PC-3 (cell line): ENCODE data around the gene AGTPBP1. TPM values are rescaled to one million over a fixed set of nuclear protein-coding genes. Genes with fewer than 3 reads are reported as not detected.

ENCODE experiments used
- ATAC-seq: fragments of 200-7000 bp; cut with Tn5 transposase; 2 replicates; pipeline ENCODE4 v1.9.1; 2020; ENCODE audit warnings: mild to moderate bottlenecking, moderate library complexity
- BruUV-seq: library from RNA; stranded (reverse); fragments of 400-500 nt; replicated peaks from 2 replicates; lab custom pipeline; 2021; lab: Mats Ljungman, UMichigan
- CTCF ChIA-PET: fragments of 300-600 bp; sonication (Branson Sonifier 250); formaldehyde crosslinking; loops from one replicate; lab custom pipeline; 2022; ENCODE audit warnings: antibody characterized with exemption; lab: Charles Lee
- POLR2A ChIA-PET: fragments of 300-600 bp; sonication (Branson Sonifier 250); formaldehyde crosslinking; loops from one replicate; lab custom pipeline; 2022; ENCODE audit warnings: antibody characterized with exemption; ENCODE audit not compliant: unreplicated experiment; lab: Charles Lee
- DNase-seq: peaks from one replicate; pipeline ENCODE4 v3.0.0-alpha.2; 2015
- H2AFZ ChIP-seq: fragments of 300-600 bp; sonication (generic); 2 replicates; pipeline ENCODE4 v1.6.0; 2016; ENCODE audit warnings: antibody characterized with exemption, low read length
- H3F3A ChIP-seq: fragments of 300-600 bp; sonication (generic); one replicate; pipeline ENCODE4 v1.6.0; 2017; ENCODE audit warnings: antibody characterized with exemption, low read length, control low read depth, mild to moderate bottlenecking; ENCODE audit not compliant: unreplicated experiment
- H3K27ac ChIP-seq: fragments of 300-600 bp; sonication (generic); 2 replicates; pipeline ENCODE4 v1.5.1; 2016; ENCODE audit warnings: mild to moderate bottlenecking, low read length
- H3K27me3 ChIP-seq: fragments of 300-600 bp; sonication (generic); 2 replicates; pipeline ENCODE4 v1.6.1; 2016; ENCODE audit warnings: low read length, mixed read lengths
- H3K36me3 ChIP-seq: fragments of 300-600 bp; sonication (generic); 2 replicates; pipeline ENCODE4 v1.6.1; 2016; ENCODE audit warnings: low read depth, mixed run types, low read length, mixed read lengths
- H3K4me1 ChIP-seq: fragments of 300-600 bp; sonication (generic); 2 replicates; pipeline ENCODE4 v1.5.1; 2016; ENCODE audit warnings: low read length; ENCODE audit not compliant: insufficient read depth
- H3K4me2 ChIP-seq: fragments of 300-600 bp; sonication (generic); 2 replicates; pipeline ENCODE4 v1.6.0; 2016; ENCODE audit warnings: low read length
- H3K4me3 ChIP-seq: fragments of 300-600 bp; sonication (generic); 2 replicates; pipeline ENCODE4 v1.5.1; 2016; ENCODE audit warnings: mild to moderate bottlenecking, low read length, mixed read lengths
- H3K79me2 ChIP-seq: fragments of 300-600 bp; sonication (generic); 2 replicates; pipeline ENCODE4 v1.6.1; 2017; ENCODE audit warnings: low read length, mixed read lengths
- H3K9ac ChIP-seq: fragments of 300-600 bp; sonication (generic); 2 replicates; pipeline ENCODE4 v1.6.0; 2016; ENCODE audit warnings: mild to moderate bottlenecking, low read length
- H3K9me2 ChIP-seq: fragments of 300-600 bp; sonication (generic); replicated peaks from 2 replicates; pipeline ENCODE4 v1.6.1; 2016; ENCODE audit warnings: mixed run types, low read length, mixed read lengths
- H3K9me3 ChIP-seq: fragments of 300-600 bp; sonication (generic); 2 replicates; pipeline ENCODE4 v1.6.1; 2016; ENCODE audit warnings: low read length, mixed read lengths
- H4K20me1 ChIP-seq: fragments of 300-600 bp; sonication (generic); 2 replicates; pipeline ENCODE4 v1.6.1; 2016; ENCODE audit warnings: low read length, mixed read lengths
- EZH2 ChIP-seq: fragments of 300-600 bp; sonication (generic); IDR thresholded peaks from one replicate; pipeline ENCODE4 v1.6.1; 2017; ENCODE audit warnings: antibody characterized with exemption, mild to moderate bottlenecking, low read length; ENCODE audit not compliant: unreplicated experiment
- EZH2phosphoT487 ChIP-seq: fragments of 300-600 bp; sonication (generic); IDR thresholded peaks from 2 replicates; pipeline ENCODE4 v1.6.1; 2018; ENCODE audit warnings: mild to moderate bottlenecking, antibody characterized with exemption, low read length, borderline replicate concordance
- intact Hi-C: fragments of 100-400 bp; cut with micrococcal nuclease; formaldehyde crosslinking; loops from 2 replicates; pipeline ENCODE4 v1.9.0; 2023
- total RNA-seq: library from RNA; depleted of rRNA; stranded (reverse); fragments of >200 nt; gene quantifications from 2 replicates; pipeline ENCODE4 v1.2.3, GENCODE V29; 2014
- TF ChIP-seq, protein P1 (sequence below): fragments of 300-600 bp; sonication (generic); conservative IDR thresholded peaks from 2 replicates; pipeline ENCODE4 v1.5.1; 2017; ENCODE audit warnings: antibody characterized with exemption, low read depth, mild to moderate bottlenecking, low read length

AGTPBP1 gene
- total RNA-seq, 1 experiment from 2014 or later: 6.0 TPM

DNA sequence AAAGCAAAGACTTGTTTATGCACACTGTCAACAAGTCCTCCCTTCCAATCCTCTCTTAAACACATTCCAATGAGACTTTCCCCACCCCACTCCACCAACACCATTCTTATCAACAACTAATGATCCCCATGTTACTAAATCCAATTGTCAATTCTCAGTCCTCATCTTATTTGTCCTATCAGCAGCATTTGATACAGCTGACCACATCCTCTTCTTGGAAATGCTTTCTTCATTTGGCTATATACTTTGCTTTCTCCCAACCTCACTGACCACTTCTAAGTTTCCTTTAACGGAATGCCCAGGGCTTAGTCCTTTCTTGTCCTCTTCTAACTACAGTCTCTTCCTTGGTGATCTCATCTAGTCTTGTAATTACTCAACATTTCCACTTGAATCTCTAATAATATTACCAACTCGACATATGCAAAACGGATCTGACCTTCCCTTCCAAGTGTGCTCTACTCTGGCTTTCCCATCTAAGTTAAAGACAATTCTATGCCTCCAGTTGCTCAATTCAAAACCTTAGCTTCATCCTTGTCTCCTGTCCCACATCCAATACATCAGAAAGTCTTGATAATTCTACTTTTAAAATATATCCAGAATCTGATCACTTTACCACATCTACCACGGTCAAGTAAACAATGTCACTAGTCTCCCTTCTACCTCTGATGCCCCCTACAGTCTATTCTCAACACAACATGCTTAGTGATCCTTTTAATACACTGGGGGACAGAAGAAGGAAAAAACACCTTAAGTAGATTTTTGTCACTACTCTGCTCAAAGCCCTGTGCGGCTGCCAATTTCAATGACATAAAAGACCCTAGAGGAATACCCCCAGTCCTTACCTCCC lies 25.5 kb downstream of the AGTPBP1 start:
- H3K9me3 ChIP-seq: no peaks in the 10 kb centered on the region
- no peaks in the 10 kb centered on the region for H4K20me1 ChIP-seq
- no peaks in the 10 kb centered on the region for H3F3A ChIP-seq
- H3K27me3 ChIP-seq: no peaks in the 10 kb centered on the region
- no peak for TF ChIP-seq EZH2phosphoT487
- TF ChIP-seq, protein P1, sequence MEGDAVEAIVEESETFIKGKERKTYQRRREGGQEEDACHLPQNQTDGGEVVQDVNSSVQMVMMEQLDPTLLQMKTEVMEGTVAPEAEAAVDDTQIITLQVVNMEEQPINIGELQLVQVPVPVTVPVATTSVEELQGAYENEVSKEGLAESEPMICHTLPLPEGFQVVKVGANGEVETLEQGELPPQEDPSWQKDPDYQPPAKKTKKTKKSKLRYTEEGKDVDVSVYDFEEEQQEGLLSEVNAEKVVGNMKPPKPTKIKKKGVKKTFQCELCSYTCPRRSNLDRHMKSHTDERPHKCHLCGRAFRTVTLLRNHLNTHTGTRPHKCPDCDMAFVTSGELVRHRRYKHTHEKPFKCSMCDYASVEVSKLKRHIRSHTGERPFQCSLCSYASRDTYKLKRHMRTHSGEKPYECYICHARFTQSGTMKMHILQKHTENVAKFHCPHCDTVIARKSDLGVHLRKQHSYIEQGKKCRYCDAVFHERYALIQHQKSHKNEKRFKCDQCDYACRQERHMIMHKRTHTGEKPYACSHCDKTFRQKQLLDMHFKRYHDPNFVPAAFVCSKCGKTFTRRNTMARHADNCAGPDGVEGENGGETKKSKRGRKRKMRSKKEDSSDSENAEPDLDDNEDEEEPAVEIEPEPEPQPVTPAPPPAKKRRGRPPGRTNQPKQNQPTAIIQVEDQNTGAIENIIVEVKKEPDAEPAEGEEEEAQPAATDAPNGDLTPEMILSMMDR: no peak; the same call in 1 of the 2 replicates
- no peak for TF ChIP-seq EZH2
- H3K4me3 ChIP-seq: no peak overlapping the region
- BruUV-seq: no TSS peak
- intact Hi-C loops: no loop called here
- no peaks in the 10 kb centered on the region for H3K79me2 ChIP-seq
- H3K9me2 ChIP-seq: no peaks in the 10 kb centered on the region
- ChIA-PET POLR2A (no interaction called here), CTCF (no interaction called here)
- no peaks in the 10 kb centered on the region for H3K36me3 ChIP-seq
- ATAC-seq (no peak), DNase-seq (peak; percentile 2)
- no peaks in the 10 kb centered on the region for H3K4me1 ChIP-seq
- H3K9ac ChIP-seq: no peak overlapping the region
- no peak overlapping the region for H3K27ac ChIP-seq
- no peak overlapping the region for H3K4me2 ChIP-seq
- no peak overlapping the region for H2AFZ ChIP-seq

DNA sequence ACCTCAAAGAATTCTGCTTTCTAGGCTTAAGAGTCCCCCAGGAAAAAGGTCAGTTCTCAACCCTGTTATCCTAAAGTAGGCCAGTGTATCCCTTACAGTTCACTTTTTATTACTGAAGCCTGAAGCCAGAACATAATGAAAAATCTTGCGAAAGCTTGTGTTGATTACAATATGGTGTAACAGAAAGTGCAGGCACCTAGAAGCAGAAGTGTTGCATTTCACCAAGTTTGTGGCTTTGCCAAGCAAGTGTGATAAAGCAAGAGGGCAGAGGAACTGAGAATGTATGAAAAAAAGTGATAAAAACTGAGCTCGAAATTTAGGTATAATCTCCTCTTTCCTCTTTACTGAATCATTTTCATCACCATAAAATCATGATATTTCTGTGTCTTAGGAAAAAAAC lies 26.2 kb downstream of the AGTPBP1 start:
- ChIA-PET CTCF (no interaction called here), POLR2A (no interaction called here)
- intact Hi-C loops: no loop called here
- Histone ChIP-seq H4K20me1 (no peaks in the 10 kb centered on the region), H3K27ac (no peak overlapping the region), H3K27me3 (no peaks in the 10 kb centered on the region), H3K36me3 (no peaks in the 10 kb centered on the region), H3K4me3 (no peak overlapping the region), H3K9me3 (no peaks in the 10 kb centered on the region), H3K79me2 (no peaks in the 10 kb centered on the region), H3K9ac (no peak overlapping the region), H2AFZ (no peak overlapping the region), H3K4me2 (no peak overlapping the region), H3K4me1 (no peaks in the 10 kb centered on the region), H3F3A (no peaks in the 10 kb centered on the region), H3K9me2 (no peaks in the 10 kb centered on the region)
- BruUV-seq: no TSS peak
- ATAC-seq (no peak), DNase-seq (no peak)
- TF ChIP-seq EZH2phosphoT487 (no peak), EZH2 (no peak)
- TF ChIP-seq, protein P1: no peak

DNA sequence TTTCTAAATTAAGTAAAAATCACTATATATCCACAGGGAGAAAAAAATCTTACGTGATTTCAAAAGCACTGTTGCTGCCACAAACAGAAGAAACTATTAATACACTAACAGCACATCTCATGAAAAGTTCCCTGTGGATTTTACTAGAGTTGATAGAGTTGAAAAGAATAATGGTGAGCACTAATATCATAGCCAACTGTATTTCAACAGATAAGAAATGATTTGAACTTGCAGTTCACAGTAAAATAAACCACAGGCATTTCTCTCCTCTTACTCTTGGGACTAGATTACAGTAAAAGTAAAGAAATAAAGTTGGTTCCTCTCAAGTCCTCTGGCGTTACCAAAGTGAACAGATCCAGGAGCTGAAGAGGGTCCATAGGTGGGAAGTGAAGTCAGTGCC lies 27.9 kb downstream of the AGTPBP1 start:
- H3K9me2 ChIP-seq: no peaks in the 10 kb centered on the region
- BruUV-seq: no TSS peak
- no peaks in the 10 kb centered on the region for H3K79me2 ChIP-seq
- H3K9ac ChIP-seq: no peak overlapping the region
- ChIA-PET POLR2A (no interaction called here), CTCF (no interaction called here)
- H4K20me1 ChIP-seq: no peaks in the 10 kb centered on the region
- DNase-seq (no peak), ATAC-seq (no peak)
- no peaks in the 10 kb centered on the region for H3F3A ChIP-seq
- no peaks in the 10 kb centered on the region for H3K4me1 ChIP-seq
- intact Hi-C loops: no loop called here
- no peak overlapping the region for H2AFZ ChIP-seq
- H3K9me3 ChIP-seq: no peaks in the 10 kb centered on the region
- TF ChIP-seq EZH2 (no peak), EZH2phosphoT487 (no peak)
- TF ChIP-seq, protein P1: no peak
- no peak overlapping the region for H3K27ac ChIP-seq
- no peaks in the 10 kb centered on the region for H3K27me3 ChIP-seq
- no peak overlapping the region for H3K4me2 ChIP-seq
- H3K4me3 ChIP-seq: no peak overlapping the region
- H3K36me3 ChIP-seq: no peaks in the 10 kb centered on the region
